Fibroblast of skin of right quadriceps (primary cell): Measurements from ENCODE around the gene CLSTN2.
A peak's percentile ranks its signal among the peaks of the same experiment; 100 is the strongest.

Source experiments
- DNase-seq: peaks from one replicate; pipeline ENCODE4 v3.0.0-alpha.2; 2013

CLSTN2 gene

DNA sequence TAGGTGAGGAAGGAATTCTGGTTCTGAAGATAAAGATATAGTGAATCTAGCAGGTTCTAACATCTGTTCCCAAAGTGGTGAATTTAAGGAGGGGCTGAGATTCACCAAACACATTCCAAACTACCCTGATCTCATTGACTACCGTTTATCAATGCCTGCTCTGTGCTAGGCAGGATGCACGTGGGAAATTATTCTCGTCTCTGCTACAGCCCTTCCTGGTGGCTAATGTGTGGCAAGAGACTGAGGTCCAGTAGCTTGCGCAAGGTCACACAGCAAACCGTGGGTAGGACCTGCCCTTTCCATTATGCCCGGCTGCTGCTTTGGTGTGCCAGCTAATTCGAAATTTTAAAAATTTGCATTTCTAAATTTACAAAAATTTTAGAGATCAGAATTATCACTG, 533.4 kb downstream of the CLSTN2 start:
- DNase-seq, result no peak

DNA sequence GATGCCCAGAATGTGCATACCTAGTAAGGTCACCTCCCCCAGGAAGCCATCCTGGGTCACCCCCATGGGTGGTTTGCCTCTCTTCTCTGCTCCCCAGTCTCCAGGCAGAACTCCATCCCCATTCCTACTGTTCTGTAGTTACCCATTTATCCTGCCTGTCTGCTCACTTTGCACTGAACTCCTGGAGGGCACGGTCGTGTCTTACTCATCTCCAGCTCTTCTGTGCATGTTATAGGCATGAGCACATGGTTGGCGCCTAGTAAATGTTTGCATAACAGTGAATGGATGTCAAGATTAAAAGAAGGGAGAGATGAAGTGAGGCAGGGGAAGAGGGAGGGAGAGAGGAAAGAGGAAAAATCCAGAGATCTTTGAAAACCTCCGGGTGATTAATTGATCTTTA, 534.5 kb downstream of the CLSTN2 start:
- DNase-seq, result peak; percentile 8

DNA sequence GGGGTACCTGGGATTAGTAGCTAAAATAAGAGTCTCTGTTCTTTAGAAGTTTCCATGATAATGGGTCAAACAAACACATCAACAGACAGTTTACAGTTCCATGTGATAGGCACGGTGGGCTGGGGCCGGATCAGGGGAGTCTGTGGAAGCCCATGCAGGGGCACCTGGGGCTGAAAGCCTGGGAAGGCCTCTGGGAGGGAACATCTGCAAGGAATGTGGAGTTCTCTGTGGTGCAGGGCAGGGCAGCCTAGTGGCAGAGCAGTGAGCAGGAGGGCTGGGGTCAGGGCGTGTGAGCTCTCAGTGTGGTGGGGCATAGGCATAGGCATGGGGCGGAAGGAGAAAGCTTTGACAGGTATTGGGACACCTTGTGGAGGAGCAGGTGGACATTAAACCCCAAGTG, 535.2 kb downstream of the CLSTN2 start:
- no peak for DNase-seq

DNA sequence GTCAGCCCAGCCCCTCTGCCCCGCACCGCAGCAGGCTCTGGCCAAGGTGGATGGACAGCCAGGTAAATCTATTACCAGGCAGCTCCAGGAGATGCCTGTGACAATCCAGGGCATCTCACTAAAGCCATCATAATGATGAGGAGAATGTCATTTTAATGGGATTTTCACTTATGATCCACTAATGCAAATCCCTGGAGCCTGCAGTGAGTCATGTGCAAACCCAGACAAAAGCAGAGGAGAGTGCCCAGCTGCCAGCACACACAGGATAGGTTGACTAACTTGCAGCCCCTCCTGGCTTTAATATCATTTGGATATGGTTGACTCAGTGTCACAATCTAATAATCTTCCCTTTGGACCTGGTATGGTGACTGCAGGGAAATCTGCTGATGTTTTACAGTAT, 536.0 kb downstream of the CLSTN2 start:
- DNase-seq, result peak; percentile 5

DNA sequence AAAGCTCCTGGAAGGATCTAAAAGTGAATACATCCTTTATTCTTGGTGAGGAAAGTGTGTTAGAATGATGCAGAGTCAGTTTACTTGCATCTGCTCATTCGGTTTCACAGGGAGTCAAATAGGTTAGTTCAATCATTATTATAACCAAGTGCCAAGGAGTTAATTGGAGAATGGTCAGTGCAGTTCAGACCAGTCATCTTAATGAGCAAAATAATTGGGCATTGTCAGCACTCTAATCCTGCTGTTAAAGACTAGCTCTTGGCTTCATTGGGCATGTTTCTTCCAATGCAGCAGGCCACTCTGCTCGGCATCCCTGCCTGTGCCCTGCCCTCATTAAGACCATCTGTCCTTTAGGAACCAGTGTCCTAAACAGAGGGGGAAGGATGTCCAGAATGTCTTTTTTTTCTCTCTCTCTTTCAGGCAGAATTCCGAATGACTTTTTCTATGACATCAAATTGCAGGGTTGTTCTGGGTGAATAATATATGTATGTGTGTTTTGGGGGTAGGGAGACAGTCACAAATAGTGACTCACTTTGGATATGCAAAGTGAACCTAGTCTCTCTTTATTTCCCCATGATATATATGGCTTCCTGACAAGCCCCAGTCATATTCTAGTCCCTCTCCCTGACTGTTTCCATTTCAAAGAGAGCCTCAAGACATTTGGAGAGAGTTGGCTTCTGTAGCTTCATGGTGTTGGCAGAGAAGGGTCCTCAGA, 537.5 kb downstream of the CLSTN2 start:
- DNase-seq, result peak; percentile 28

DNA sequence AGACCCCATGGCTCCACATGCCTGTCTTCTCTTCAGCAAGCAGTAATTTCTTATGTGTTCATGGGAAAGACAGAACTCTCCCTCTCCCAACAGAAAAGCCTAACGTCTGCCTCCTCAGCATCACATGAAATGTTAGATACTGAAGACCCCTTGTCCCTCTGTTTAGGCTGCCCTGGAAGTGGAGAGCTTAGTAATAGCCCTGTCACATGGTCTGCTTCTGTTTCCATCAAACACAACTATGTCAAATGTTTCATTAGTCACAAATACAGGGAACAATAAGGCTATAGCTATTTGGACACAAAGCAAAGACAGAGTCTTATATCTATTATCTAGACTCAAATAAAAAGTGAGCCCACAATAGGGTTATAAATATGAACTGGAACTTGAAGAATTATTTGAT, 552.6 kb downstream of the CLSTN2 start:
- no peak for DNase-seq

DNA sequence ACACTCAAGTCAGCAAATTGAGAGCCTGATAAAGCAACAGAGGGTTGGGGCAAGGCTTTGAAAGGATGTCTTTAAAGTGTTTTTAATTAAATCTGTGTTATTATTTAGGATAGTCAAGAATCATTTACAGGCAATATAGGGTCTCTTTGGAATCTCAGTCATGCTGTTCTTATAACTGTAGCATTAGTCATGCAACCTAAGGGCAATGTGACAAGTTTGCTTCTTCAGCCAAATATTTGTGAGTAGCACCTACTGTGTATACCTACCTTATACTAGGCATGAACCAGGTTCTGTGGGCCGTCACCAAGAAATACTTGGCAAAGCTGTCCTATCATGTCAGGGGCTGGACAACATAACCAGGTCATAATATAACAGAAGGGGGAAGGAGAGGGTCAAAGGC, 558.3 kb downstream of the CLSTN2 start:
- DNase-seq, result no peak

DNA sequence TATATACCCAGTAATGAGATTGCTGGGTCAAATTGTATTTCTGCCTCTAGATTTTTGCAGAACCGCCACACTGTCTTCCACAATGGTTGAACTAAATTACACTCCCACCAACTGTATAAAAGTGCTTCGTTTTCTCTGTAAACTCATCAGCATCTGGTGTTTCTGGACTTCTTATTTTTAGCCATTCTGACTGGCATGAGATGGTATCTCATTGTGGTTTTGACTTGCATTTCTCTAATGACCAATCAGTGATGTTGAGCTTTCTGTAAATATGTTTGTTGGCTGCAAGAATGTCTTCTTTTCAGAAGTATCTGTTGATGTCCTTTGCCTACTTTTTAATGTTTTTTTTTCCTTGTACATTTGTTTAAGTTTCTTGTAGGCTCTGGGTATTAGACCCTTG, 560.0 kb downstream of the CLSTN2 start:
- no peak for DNase-seq

DNA sequence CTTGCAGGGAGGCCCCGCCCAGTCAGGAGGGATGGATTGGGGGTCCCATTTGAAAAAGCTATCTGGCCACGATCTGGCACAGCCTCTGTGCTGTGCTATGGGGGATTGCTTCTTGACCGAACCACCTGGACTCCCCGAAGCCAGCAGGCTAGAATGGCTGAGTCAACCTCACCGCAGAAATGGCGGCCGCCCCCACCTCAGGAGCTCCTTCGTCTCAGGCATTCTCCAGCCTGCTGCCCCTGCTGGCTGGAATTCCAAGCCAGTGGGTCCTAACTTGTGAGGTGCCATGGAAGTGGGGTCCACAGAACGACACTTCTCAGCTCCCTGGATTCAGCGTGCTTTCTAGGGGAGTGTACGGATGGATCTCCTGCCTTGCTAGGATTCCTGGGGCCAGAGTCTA, 562.3 kb downstream of the CLSTN2 start:
- no peak for DNase-seq

DNA sequence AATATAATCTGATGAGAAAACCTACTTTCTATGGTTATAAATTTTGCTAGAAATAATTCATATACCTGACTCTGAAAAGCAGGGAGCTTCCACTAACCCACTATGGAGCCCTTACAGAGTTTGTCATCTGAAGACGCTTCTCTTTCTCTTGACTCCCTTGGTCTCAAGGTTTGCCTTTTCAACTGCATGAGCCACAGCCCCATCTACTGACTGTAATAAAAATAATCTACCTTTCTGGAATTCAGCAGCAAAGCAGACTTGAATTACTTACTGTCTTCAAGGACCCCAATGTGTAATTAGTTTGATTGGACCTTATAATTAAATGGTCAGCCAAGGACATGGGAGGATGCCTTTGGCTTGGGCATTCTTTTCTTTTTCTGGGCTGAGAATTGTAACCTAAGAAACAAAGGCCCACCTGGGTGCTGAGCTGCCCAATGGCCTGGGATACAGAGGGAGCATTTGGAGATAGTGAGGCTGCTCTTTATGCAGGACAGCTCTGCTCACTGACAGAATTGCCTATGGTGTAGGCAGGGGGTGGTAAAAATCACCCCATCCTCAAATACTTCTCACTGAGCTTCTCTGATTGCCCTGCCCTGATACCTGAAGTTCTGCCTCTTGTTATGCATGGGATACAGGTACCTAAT, 564.3 kb downstream of the CLSTN2 start:
- no peak for DNase-seq

DNA sequence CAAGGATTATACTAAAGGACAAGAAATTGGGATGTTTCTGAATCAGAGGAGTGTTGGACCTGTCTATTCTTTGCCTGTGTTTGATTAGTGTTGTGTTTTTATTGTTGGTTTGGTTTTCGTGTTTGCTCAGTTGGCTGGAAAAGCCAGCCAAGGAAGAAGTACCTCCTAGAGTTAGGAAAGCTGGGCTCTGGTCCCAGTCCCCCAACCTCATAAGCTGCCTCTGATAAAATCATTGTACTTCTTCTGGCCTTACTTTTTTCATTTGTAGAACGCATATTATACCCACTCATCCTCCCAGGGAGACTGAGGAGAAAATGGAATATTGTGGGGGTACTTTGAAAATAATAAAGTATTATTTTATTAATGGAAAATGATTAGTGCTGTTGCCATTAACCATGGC, 565.5 kb downstream of the CLSTN2 start:
- no peak for DNase-seq

DNA sequence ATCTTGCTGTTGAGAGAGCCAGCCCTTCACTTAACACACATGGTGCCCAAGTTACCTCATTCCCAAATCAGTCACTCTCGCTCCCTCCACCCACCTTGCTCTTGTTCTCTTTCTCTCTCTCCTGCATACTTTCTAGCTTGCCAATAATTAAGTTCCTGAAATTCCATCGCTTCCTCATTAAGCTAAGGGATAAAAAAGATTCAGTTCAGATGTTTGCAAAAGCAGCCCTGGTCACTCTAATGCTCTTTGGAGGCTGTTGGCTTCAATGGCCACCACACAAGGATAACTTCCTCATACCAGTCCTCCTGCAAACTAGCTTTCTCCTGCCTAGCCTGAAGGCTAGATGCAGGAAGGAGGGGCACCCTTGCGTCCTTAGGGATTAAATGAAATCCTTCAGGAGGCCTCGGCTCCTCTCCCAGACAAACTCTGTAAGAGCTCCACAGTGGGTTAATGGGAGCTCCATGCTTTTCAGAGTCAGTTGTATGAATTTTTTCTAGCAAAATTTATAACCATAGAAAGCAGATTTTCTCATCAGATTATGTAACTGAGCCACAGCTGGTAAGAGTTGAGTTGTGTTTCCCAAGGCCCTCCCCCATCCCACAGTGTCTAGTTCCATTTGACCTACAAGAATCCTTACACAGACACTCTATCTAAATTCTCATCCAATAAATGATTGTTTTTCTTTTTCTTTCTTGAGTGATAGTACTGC, 566.2 kb downstream of the CLSTN2 start:
- no peak for DNase-seq

DNA sequence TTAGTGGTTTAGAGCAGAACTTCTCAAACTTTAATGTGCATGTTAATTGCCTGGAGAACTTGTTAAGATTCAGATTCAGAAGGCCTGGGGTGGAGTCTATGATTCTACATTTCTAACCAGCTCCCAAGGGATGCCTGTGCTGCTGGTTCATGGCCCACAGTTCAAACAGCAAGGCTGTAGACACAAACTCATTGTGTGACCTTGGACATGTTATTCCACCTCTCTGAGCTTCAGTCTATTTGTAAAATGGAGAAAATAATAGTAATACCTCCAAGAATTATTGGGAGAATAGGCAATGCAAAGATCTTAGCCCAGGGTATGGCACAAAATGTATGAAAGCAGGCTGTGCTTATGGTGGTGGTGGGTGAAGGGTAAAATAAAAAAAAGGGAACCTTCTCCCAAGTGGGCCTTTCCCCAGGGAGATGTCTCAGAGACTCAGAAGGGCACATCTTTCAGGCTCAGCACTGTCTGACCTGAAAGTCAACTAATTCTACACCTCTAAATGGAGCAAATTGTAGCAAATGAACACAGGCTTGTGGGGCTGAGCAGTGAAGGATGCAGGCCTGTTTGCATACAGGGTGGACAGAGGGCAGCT, 566.9 kb downstream of the CLSTN2 start:
- no peak for DNase-seq

DNA sequence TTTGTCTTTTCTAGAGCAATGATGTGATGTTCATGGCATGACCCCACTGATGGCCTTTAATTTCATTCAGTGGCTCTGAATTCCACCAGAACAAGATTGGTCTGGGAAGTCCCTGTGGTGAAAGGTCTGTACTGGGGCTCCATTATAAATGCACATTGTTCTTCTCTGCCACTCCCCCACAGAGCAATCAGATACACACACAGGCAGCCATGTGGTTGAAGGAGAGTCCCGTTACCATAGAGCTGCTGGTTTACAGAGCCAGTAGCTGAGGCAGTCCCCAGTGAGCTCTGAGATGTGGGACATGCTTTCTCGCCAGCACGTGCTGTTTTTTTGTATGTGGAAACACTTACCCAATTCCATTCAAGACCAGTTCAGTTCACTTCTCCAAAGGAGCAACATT, 570.2 kb downstream of the CLSTN2 start:
- DNase-seq, result no peak

DNA sequence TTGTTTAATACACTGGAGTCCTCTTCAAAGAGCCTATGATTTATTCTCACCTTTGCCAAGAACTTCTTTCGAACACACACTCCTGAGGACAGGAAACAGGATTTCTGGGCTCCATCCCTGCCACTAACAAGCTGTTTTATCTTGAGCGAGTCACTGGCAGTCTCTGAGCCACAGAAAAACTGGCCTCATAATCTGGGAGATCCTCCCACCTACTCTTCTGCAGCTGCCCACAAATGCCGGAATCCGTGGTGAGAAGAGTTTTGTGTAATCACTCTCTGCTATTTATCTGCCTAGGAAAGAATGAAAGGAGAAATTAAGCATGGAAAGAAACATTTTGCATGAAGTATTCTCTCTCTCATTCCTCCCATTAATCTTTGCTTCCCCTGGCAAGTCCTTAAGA, 570.9 kb downstream of the CLSTN2 start:
- DNase-seq, result no peak

DNA sequence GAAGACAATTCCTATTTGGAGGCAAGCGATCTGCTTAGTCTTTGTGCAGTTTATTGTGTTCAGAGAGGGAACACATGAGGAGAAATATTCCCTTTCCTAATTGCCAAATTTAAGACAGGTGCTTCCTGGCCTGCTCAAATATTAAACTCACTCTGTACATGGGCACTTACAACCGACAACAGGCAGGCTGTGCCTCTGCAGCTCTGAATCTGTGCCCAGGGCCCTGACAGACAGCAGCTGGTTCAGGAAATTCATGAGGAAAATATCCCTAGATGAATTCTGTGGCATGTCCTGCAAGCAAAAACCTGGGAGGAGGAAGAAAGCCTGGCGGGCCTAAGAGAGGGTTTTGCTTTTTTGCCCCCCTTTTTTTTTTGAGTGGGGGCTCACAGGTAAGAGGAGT, 573.6 kb downstream of the CLSTN2 start:
- DNase-seq, result no peak

DNA sequence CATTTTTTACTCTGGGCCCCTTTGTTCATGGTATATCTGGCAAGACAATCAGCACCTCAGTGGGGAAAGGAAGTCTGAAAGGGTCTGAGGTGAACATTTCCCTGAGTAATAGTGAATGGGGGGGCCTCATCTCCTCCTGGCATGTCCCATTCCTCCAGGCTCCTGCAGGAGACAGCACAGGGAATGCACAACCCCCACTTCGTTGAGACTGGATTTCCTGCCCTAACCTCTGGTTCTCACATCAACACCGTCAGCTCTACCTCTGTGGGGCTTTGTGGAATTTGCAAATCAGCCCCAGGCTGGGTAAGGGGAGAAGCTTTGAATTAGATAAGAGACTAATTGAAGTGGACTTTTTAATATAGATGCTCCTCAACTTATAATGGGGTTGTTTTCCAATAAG, 574.5 kb downstream of the CLSTN2 start:
- DNase-seq, result no peak

DNA sequence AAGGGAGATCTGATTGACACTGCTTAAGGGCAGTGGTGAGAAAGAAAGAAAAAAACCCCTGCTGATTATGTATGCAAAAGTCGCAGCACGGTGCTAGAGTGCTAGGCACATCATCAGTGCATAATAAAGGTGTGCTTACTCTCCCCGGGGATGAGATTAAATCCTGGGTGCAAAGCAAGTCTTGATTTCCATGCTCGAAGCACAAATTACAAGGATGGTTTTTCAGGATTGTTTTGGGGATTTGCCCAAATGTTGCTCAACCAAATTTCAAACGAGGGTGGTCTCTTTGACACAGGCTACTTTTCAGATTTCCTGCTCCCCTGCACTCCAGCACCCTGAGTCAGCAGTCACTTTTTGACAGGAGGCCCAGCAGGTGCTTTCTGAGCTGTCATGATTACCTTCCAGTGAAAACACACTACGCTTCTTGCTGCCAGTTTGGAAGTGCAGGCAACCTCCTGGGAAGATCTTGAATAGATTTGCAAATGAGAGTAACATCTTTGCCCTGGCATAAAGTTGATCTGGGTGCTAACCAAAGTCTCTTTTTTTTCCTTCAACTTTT, 575.4 kb downstream of the CLSTN2 start:
- no peak for DNase-seq

DNA sequence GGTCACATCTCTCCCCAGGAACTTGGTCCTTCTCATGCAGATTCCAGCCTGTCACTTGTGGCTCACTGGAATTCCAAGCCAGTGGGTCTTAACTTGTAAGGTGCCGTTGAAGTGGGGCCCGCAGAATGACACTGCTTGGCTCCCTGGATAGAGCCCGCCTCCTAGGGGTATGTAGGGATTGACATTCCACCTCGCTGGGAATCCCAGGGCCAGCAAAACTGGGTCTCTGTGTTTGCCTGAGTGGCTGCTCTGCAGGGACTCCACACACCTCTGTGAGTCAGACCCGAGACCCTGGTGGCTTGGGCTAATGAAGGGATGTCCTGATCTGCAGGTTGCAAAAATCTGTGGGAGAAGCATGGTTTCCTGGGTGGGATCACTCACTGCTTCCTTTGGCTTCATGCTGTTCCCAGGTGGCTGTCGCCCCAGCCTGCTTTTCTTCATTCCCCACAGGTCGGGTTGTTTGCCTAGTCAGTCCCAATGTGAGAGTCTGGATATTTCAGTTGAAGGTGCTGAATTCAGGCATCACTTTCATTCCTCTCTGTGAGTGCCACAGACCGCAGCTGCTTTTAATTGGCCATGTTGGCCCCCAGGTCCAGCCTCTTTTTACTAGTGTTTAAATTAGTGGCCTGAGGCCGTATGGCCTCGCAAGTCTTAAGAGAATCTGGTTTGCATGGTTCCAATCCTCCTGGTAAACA, 586.9 kb downstream of the CLSTN2 start:
- no peak for DNase-seq

DNA sequence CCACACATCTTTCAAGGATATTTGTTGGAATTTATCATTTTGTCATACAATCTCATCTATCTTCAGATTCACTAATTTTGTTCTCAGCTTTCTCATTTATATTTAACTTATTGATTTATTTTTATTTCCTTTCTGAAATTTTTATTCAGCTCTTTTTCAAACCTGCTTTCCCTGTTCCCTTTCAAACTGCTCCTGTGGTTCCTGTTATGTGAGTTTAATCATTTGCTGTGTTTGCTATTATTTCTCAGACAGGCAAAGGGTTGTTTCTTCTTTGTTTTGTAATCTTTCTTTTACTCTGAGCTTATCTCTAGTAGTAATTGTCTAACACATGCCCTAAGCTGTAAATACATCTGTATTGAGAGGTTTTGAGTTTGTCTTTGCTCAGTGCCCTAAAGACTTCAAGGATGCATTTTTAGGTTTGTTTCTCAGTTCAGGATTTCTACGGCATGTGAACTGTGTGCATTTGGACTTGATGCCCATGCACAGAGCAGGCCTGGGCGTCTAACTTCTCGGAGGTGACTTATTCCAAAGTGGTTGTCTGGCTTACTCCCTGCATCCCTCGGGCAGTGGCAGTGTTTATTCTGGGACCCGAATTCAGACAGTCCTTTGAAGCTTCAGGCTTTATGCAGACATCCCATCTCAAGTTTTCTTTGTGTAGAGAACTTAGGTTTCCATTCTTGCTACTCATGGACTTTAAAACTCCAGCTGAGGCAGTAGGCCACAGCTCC, 587.8 kb downstream of the CLSTN2 start:
- no peak for DNase-seq

DNA sequence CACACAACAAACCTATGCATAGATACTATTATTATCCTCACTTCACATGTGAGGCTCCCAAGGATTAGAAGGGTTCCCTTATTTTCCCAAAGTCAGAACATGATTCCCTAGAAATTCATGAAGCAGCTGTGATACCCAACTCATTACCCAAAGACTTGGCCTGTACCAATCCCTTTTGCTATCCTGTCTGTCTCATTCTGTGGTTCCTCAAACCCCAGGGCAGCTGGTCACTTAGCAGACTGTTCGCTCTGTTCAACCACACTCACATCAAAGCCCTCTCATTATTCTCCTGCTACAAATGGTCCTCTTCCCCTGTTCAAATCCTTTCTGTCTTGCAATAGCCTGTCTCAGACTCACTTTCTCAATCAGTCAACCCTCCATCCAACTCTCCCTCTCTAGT, 588.6 kb downstream of the CLSTN2 start:
- DNase-seq, result no peak

DNA sequence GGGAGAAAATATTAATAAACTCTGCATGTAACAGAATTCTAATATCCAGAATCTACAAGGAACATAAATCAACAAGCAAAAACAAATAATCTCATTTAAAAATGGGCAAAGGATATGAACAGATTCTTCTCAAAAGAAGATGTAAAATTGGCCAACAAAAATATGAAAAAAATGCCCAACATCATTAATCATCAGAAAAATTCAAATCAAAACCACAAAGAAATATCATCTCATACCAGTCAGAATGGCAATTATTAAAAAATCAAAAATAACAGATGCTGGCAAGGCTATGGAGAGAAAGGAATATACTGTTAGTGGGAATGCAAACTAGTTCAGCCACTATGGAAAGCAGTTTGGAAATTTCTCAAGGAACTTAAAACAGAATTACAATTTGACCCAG, 592.2 kb downstream of the CLSTN2 start:
- DNase-seq, result no peak
